Suprapubic skin (tissue), 4 donors: ENCODE data around the gene TBCE. TPM values are rescaled to one million over a fixed set of nuclear protein-coding genes. Genes with fewer than 3 reads are reported as not detected.

Source experiments
- DNase-seq, 2 donors: peaks; one replicate each; pipeline ENCODE4 v3.0.0-alpha.2; 2019; ENCODE audit warnings: low spot score in 2 of 2
- H3K27ac ChIP-seq: fragments of 200-600 bp; sonication (generic); one replicate; pipeline ENCODE4 v1.5.1; 2019
- H3K27me3 ChIP-seq: fragments of 200-600 bp; sonication (generic); one replicate; pipeline ENCODE4 v1.5.1; 2019
- H3K36me3 ChIP-seq: fragments of 200-600 bp; sonication (generic); one replicate; pipeline ENCODE4 v1.5.1; 2019
- H3K4me1 ChIP-seq: fragments of 200-600 bp; sonication (generic); one replicate; pipeline ENCODE4 v1.5.1; 2019
- H3K4me3 ChIP-seq: fragments of 200-600 bp; sonication (generic); one replicate; pipeline ENCODE4 v1.5.1; 2019; ENCODE audit warnings: mild to moderate bottlenecking
- H3K9me3 ChIP-seq: fragments of 200-600 bp; sonication (generic); one replicate; pipeline ENCODE4 v1.5.1; 2019
- EP300 ChIP-seq: sonication (generic); formaldehyde crosslinking; IDR thresholded peaks from one replicate; pipeline ENCODE4 v1.6.1; 2017; ENCODE audit warnings: antibody characterized with exemption
- POLR2A ChIP-seq, 2 donors: fragments of 450-650 bp; IDR thresholded peaks; one replicate each; pipeline ENCODE4 v1.6.1; 2017; ENCODE audit warnings: antibody characterized with exemption in 2 of 2, mild to moderate bottlenecking in 2 of 2, moderate library complexity in 2 of 2
- POLR2AphosphoS5 ChIP-seq, 3 donors: sonication (generic); formaldehyde crosslinking; IDR thresholded peaks; one replicate each; pipeline ENCODE4 v1.6.1; 2017; ENCODE audit warnings: antibody characterized with exemption in 3 of 3
- WGBS: methylation state at CpG from one replicate; pipeline ENCODE4 v1.1.5; 2018; 5-methylcytosine and 5-hydroxymethylcytosine counted together
- total RNA-seq, 4 donors: library from RNA; depleted of rRNA; stranded (reverse); fragments of >200 nt; gene quantifications; one replicate each; pipeline ENCODE4 v1.1.0, GENCODE V29; 2016
- TF ChIP-seq, protein P1 (sequence below), 2 donors: fragments of 200-600 bp in 1 of 2; fragments of 450-650 bp in 1 of 2; sonication (generic) in 1 of 2; IDR thresholded peaks; one replicate each; pipeline ENCODE4 v1.5.1; 2016 to 2019; ENCODE audit warnings: antibody characterized with exemption in 2 of 2, mild to moderate bottlenecking in 1 of 2, moderate library complexity in 1 of 2

The TBCE gene, protein sequence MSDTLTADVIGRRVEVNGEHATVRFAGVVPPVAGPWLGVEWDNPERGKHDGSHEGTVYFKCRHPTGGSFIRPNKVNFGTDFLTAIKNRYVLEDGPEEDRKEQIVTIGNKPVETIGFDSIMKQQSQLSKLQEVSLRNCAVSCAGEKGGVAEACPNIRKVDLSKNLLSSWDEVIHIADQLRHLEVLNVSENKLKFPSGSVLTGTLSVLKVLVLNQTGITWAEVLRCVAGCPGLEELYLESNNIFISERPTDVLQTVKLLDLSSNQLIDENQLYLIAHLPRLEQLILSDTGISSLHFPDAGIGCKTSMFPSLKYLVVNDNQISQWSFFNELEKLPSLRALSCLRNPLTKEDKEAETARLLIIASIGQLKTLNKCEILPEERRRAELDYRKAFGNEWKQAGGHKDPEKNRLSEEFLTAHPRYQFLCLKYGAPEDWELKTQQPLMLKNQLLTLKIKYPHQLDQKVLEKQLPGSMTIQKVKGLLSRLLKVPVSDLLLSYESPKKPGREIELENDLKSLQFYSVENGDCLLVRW
- 10 to 100 TPM; 12.0 to 33.3 (median 21.1) TPM for total RNA-seq

DNA sequence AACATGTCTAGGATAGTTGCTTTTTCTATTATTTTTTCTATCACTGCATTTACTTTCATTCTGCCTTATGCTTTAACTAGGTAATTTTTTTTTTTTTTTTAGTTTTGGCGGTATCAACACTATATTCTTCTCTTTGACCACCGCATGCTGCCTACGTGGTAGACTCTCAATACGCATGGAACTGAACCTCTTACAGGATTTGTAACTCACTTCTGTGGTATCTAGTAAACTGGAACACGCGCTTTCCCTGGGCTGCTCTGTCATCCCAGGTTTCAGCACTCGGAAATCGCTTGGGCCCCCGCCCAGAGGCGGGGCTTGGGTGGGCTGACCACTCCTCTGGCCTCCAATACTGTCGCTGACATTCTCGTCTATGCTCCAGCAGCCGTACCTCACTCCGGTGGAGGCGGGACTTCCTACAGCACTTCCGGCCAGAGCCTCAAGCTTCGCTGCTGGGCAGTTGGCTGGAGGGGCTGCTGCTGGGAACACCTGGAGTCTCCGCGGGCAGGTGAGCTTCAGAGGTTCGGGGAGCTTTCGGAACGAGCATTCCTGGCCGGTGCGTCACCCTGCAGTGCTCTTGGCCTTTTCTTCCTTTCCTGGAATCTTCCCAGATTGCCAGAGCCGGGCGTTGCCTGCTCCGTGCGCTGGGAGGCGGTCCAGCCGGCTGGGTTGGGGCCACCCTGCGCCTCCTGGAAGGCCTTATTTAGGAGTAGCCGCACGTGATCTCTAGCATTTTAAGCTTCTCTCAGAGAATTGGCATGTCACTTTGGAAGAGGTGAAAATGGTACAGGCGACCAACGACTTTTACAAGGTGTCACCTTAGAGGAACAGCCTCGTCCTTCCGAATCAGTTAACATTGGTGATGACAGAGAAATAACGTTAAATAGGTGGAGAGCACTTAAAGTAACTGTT, at the start of gene TBCE:
TBCE (plus strand) TSS at position 428 of the 909 bp plus-strand sequence. CDS start 12,623 bp downstream, outside the sequence.
- DNase-seq, result peak; percentile 97
- Histone ChIP-seq H3K27me3 (no peaks in the 10 kb centered on the region), H3K4me1 (peaks cover 6% of the 10 kb centered on the region), H3K27ac (peak within 1 kb of the TSS; percentile 77), H3K4me3 (peak within 1 kb of the TSS; percentile 74), H3K36me3 (no peaks in the 10 kb centered on the region), H3K9me3 (no peaks in the 10 kb centered on the region)
- TF ChIP-seq EP300 (no peak), POLR2AphosphoS5 (IDR thresholded peaks at IDR 0.05) (peak in 2 of 3 donors; percentile 60 to 62), POLR2A (IDR thresholded peaks at IDR 0.05) (peak in 1 of 2 donors; percentile 51)
- TF ChIP-seq, protein P1, sequence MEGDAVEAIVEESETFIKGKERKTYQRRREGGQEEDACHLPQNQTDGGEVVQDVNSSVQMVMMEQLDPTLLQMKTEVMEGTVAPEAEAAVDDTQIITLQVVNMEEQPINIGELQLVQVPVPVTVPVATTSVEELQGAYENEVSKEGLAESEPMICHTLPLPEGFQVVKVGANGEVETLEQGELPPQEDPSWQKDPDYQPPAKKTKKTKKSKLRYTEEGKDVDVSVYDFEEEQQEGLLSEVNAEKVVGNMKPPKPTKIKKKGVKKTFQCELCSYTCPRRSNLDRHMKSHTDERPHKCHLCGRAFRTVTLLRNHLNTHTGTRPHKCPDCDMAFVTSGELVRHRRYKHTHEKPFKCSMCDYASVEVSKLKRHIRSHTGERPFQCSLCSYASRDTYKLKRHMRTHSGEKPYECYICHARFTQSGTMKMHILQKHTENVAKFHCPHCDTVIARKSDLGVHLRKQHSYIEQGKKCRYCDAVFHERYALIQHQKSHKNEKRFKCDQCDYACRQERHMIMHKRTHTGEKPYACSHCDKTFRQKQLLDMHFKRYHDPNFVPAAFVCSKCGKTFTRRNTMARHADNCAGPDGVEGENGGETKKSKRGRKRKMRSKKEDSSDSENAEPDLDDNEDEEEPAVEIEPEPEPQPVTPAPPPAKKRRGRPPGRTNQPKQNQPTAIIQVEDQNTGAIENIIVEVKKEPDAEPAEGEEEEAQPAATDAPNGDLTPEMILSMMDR (IDR thresholded peaks at IDR 0.05), result no peak
- under 1% methylated on average over 32 of the region's 38 CpGs for WGBS

DNA sequence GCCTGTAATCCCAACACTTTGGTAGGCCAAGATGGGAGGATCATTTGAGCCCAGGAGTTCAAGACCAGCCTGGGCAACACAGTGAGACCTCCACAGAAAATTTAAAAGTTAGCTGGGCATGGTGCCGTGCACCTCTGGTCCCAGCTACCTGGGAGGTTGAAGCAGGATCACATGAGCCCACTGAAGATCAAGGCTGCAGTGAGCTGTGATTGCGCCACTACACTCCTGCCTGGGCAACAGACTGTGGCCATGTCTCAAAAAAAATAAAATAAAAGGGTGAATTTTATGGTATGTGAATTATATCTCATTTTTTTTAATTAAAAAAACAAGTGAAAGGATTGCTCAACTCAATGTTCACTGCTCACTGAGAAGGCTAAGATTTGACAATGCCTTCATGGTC, 48.0 kb upstream of the TBCE start:
- 100% methylated on average over 2 of the region's 2 CpGs for WGBS
- TF ChIP-seq, protein P1 (IDR thresholded peaks at IDR 0.05), result no peak
- TF ChIP-seq POLR2A (IDR thresholded peaks at IDR 0.05) (no peak), EP300 (no peak), POLR2AphosphoS5 (IDR thresholded peaks at IDR 0.05) (no peak)
- H3K9me3 ChIP-seq, result no peaks in the 10 kb centered on the region
- H3K27ac ChIP-seq, result no peak overlapping the region
- peaks cover 14% of the 10 kb centered on the region for H3K36me3 ChIP-seq
- peaks cover 18% of the 10 kb centered on the region for H3K4me1 ChIP-seq
- no peak overlapping the region for H3K4me3 ChIP-seq
- no peaks in the 10 kb centered on the region for H3K27me3 ChIP-seq
- DNase-seq, result no peak

DNA sequence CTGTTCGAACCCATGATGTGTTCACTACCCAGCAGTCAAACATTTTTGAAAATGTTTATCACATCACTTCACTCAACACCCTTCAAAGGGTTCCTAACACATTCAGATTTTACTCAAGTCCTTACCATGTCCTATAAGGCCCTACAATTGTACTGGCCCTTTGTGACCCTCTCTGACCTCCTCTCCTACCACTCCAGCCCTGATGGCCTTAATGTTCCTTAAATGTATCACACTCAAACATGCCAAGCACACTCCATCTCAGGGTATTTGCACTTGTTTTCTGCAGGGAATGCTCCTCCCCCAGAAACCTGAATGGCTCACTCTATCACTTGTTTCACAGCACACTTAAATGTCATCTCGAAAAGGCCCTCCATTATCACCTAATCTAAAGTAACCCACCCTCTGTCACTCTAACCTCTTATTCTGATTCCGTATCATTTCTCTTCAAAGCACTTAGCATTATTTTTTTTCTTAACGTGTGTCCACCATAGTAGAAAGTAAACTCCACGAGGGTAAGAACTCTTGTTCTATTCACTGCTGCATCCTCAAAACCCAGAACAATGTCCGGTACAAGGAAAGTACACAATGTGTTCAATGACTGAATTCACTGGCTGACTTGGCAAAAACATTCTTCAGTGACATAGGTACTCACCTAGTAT, 46.6 kb upstream of the TBCE start:
- H3K36me3 ChIP-seq, result peaks cover 14% of the 10 kb centered on the region
- H3K27ac ChIP-seq, result no peak overlapping the region
- H3K27me3 ChIP-seq, result no peaks in the 10 kb centered on the region
- TF ChIP-seq EP300 (no peak), POLR2A (IDR thresholded peaks at IDR 0.05) (no peak), POLR2AphosphoS5 (IDR thresholded peaks at IDR 0.05) (no peak)
- TF ChIP-seq, protein P1 (IDR thresholded peaks at IDR 0.05), result no peak
- no peak for DNase-seq
- no peak overlapping the region for H3K4me3 ChIP-seq
- WGBS, result 81% methylated on average over 6 of the region's 6 CpGs
- no peaks in the 10 kb centered on the region for H3K9me3 ChIP-seq
- H3K4me1 ChIP-seq, result peaks cover 27% of the 10 kb centered on the region

DNA sequence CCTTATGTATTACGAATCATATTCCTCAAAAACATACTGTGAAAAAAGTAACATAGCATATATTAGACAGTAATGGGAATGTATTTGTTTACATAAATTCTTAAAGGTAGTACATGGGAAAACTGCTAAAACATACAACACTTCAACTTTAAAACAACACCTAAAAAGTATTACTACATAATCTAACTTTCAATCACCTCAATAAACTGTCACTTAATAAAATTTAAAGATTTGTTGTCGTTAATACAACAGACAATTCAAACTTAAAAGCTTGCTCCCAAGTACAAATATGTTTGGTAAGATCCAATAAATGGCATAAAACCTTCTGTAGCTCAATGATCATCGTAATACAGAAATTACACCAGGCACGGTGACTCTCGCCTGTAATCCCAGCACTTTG, 42.9 kb upstream of the TBCE start:
- H3K9me3 ChIP-seq, result no peaks in the 10 kb centered on the region
- peaks cover 26% of the 10 kb centered on the region for H3K4me1 ChIP-seq
- no peak overlapping the region for H3K27ac ChIP-seq
- H3K27me3 ChIP-seq, result no peaks in the 10 kb centered on the region
- 93% methylated on average over 5 of the region's 5 CpGs for WGBS
- no peak for TF ChIP-seq POLR2AphosphoS5 (IDR thresholded peaks at IDR 0.05)
- TF ChIP-seq, protein P1 (IDR thresholded peaks at IDR 0.05), result no peak
- TF ChIP-seq EP300, result no peak
- no peak for TF ChIP-seq POLR2A (IDR thresholded peaks at IDR 0.05)
- no peak overlapping the region for H3K4me3 ChIP-seq
- no peak for DNase-seq
- H3K36me3 ChIP-seq, result peaks cover 3% of the 10 kb centered on the region
